ENCODE results near the gene ICAM3.

ICAM3 gene

DNA sequence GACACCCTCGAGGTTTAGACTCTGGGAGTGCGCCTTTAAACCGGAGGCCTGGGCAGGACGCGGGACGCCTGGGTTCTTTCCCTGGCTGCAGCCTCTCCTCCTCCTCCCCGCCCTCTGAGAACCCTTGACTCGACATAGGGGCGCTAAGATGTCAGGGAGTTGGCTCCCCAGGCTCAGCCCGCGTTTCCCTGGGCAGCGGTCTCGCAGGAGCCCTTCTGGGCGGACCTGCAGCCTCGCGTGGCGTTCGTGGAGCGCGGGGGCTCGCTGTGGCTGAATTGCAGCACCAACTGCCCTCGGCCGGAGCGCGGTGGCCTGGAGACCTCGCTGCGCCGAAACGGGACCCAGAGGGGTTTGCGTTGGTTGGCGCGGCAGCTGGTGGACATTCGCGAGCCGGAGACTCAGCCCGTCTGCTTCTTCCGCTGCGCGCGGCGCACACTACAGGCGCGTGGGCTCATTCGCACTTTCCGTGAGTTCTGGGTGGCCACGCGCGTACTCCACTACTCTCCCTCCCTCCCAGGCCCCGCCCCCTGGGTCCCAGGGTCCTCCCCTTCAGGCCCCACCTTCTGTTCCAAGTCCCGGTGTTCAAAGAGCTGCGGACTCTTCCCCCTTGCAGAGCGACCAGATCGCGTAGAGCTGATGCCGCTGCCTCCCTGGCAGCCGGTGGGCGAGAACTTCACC lies 48.4 kb downstream of the ICAM3 start:
- no peak for DNase-seq

DNA sequence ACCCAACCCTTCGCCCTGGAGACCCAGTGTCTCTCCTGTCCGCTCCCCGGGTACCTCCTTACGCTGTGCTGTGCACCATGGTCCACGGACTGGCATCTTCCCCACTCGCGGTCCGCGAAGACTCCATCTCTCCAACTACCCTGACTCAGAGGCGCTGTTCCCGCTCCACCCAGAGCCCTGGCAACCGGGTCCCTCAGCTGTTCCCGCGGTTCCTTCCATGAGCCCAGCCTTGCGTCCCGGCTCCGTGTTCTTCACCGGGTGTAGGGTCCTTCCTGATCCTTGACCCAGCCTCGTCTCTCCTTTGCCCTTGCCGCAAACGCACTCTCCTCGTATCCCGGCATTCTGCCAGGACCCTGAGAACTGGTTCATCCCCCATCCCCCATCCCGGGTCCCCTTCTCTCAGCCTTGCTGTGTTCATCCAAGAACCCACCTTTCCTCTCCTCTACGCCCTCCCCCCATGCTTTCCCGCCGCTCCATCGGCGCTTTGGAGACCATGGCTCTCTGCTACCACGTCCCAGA lies 49.0 kb downstream of the ICAM3 start:
- no peak for DNase-seq

DNA sequence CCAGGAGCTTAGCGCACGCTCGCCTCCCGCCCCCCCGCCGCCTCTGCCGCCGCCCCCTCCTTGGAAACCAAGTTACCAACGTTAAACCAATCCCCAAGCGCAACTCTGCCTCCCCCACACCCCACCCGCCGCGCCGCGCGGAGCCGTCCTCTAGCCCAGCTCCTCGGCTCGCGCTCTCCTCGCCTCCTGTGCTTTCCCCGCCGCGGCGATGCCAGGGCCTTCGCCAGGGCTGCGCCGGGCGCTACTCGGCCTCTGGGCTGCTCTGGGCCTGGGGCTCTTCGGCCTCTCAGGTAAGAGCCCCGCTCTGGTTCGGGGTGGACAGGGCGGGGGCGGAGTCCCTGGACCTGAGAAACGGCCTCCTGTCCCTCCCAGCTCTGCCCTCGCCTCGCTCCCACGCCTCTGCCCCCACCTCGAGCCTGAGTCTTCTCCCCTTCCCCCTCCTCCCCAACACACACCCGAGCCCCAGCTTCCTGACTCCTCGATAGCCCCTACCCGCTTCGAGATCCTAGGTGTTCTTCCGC lies 49.5 kb downstream of the ICAM3 start, which contains the start of gene ICAM5:
ICAM5 (plus strand) TSS at position 117 of the 521 bp plus-strand sequence; CDS start at position 209, 92 bp downstream.
- no peak for DNase-seq

DNA sequence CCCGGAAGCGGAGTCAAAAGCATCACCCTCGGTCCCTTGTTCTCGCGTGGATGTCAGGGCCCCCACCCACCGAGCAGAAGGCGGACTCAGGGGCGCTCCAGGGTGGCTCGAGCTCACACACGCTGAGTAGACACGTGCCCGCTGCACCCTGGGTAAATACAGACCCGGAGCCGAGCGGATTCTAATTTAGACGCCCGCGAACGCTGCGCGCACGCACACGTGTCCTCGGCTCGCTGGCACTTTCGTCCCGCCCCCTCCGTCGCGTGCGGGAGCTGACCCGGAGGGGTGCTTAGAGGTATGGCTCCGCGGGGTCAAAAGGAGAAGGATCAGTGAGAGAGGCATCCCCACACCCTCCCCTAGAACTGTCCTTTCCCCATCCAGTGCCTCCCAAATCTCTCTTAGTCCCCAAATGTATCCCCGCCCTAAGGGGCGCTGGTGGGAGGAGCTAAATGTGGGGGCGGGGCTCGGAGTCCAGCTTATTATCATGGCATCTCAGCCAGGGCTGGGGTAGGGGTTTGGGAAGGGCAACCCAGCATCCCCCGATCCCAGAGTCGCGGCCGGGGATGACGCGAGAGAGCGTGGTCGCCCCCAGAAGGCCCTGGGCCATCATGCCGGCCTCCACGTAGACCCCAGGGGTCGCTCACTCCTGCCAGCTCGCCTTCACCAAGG lies 50.1 kb downstream of the ICAM3 start:
- no peak for DNase-seq

DNA sequence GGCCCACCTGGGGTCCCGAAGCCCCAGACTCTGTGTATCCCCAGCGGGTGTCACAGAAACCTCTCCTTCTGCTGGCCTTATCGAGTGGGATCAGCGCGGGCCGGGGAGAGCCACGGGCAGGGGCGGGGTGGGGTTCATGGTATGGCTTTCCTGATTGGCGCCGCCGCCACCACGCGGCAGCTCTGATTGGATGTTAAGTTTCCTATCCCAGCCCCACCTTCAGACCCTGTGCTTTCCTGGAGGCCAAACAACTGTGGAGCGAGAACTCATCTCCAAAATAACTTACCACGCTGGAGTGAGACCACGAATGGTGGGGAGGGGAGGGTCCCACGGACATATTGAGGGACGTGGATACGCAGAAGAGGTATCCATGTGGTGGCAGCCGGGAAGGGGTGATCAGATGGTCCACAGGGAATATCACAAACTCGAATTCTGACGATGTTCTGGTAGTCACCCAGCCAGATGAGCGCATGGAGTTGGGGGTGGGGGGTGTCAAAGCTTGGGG lies 50.7 kb downstream of the ICAM3 start:
- DNase-seq = no peak

DNA sequence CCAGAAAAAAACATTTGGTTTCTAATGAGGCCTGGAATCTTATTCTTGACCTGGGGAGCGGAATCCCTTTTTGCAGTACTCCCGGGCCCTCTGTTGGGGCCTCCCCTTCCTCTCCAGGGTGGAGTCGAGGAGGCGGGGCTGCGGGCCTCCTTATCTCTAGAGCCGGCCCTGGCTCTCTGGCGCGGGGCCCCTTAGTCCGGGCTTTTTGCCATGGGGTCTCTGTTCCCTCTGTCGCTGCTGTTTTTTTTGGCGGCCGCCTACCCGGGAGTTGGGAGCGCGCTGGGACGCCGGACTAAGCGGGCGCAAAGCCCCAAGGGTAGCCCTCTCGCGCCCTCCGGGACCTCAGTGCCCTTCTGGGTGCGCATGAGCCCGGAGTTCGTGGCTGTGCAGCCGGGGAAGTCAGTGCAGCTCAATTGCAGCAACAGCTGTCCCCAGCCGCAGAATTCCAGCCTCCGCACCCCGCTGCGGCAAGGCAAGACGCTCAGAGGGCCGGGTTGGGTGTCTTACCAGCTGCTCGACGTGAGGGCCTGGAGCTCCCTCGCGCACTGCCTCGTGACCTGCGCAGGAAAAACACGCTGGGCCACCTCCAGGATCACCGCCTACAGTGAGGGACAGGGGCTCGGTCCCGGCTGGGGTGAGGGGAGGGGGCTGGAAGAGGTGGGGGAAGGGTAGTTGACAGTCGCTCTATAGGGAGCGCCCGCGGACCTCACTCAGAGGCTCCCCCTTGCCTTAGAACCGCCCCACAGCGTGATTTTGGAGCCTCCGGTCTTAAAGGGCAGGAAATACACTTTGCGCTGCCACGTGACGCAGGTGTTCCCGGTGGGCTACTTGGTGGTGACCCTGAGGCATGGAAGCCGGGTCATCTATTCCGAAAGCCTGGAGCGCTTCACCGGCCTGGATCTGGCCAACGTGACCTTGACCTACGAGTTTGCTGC lies 52.4 kb downstream of the ICAM3 start, which contains the start of gene ICAM4:
ICAM4 (plus strand) TSS at position 153 of the 935 bp plus-strand sequence; CDS start at position 211, 58 bp downstream.
- DNase-seq = no peak

DNA sequence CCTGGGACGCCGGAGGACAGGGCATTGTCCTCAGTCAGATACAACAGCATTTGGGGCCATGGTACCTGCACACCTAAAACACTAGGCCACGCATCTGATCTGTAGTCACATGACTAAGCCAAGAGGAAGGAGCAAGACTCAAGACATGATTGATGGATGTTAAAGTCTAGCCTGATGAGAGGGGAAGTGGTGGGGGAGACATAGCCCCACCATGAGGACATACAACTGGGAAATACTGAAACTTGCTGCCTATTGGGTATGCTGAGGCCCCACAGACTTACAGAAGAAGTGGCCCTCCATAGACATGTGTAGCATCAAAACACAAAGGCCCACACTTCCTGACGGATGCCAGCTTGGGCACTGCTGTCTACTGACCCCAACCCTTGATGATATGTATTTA lies 54.0 kb downstream of the ICAM3 start:
- no peak for DNase-seq

DNA sequence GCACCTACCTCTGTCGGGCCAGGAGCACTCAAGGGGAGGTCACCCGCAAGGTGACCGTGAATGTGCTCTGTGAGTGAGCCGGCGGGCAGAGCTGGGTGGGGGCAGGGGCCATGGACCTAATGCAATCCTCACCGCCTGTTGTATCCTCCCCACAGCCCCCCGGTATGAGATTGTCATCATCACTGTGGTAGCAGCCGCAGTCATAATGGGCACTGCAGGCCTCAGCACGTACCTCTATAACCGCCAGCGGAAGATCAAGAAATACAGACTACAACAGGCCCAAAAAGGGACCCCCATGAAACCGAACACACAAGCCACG lies 54.5 kb downstream of the ICAM3 start:
- no peak for DNase-seq

DNA sequence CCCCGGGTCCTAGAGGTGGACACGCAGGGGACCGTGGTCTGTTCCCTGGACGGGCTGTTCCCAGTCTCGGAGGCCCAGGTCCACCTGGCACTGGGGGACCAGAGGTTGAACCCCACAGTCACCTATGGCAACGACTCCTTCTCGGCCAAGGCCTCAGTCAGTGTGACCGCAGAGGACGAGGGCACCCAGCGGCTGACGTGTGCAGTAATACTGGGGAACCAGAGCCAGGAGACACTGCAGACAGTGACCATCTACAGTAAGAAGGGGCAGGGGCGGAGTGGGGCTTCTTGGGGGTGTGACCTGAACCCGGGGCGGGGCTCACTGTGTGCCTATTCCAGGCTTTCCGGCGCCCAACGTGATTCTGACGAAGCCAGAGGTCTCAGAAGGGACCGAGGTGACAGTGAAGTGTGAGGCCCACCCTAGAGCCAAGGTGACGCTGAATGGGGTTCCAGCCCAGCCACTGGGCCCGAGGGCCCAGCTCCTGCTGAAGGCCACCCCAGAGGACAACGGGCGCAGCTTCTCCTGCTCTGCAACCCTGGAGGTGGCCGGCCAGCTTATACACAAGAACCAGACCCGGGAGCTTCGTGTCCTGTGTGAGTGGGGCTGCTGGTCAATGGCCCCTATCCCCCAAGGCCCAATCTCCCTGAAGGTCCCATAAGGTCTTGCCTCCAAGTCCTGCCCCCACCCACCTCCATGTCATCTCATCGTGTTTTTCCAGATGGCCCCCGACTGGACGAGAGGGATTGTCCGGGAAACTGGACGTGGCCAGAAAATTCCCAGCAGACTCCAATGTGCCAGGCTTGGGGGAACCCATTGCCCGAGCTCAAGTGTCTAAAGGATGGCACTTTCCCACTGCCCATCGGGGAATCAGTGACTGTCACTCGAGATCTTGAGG lies 55.1 kb downstream of the ICAM3 start:
- DNase-seq = no peak

All from NCI-H1694 (cell line).